Gastrocnemius medialis (tissue), 4 donors: ENCODE measurements around the gene VTI1A.

Source experiments
- POLR2A ChIP-seq, 2 donors: fragments of 450-650 bp; IDR thresholded peaks; one replicate each; pipeline ENCODE4 v1.6.1; 2017; ENCODE audit warnings: antibody characterized with exemption in 2 of 2, mild to moderate bottlenecking in 2 of 2, moderate library complexity in 2 of 2
- TF ChIP-seq, protein P1 (sequence below), 5 experiments: fragments of 450-650 bp in 3 of 5; fragments of 200-600 bp in 2 of 5; sonication (generic) in 2 of 5; IDR thresholded peaks in 4 of 5; conservative IDR thresholded peaks in 1 of 5; 1 replicate in 4 of 5; 2 replicates in 1 of 5; pipeline ENCODE4 v1.5.1; 2016 to 2019; ENCODE audit warnings: antibody characterized with exemption in 5 of 5, mild to moderate bottlenecking in 3 of 5, moderate library complexity in 3 of 5

DNA sequence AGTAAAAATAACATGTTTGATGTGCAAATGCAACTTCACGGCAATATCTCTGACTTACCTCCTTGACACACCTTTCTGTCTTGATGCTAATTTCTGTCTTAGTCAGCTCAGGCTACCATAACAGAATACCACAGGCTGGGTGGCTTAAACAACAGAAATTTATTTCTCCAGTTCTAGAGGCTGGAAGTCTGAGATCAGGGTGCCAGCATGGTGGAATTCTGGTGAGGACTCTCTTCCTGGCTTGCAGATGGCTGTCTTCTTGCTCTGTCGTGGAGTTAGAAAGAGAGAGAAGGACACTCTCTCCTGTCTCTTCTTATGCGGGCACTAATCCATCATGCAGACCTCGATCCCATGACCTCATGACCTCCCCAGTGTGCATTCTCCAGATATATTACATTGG is 134.9 kb downstream of the VTI1A start:
- TF ChIP-seq, protein P1, sequence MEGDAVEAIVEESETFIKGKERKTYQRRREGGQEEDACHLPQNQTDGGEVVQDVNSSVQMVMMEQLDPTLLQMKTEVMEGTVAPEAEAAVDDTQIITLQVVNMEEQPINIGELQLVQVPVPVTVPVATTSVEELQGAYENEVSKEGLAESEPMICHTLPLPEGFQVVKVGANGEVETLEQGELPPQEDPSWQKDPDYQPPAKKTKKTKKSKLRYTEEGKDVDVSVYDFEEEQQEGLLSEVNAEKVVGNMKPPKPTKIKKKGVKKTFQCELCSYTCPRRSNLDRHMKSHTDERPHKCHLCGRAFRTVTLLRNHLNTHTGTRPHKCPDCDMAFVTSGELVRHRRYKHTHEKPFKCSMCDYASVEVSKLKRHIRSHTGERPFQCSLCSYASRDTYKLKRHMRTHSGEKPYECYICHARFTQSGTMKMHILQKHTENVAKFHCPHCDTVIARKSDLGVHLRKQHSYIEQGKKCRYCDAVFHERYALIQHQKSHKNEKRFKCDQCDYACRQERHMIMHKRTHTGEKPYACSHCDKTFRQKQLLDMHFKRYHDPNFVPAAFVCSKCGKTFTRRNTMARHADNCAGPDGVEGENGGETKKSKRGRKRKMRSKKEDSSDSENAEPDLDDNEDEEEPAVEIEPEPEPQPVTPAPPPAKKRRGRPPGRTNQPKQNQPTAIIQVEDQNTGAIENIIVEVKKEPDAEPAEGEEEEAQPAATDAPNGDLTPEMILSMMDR (IDR thresholded peaks at IDR 0.05 in 4 of 5, conservative IDR thresholded peaks at IDR 0.05 in 1 of 5): no peak
- TF ChIP-seq POLR2A (IDR thresholded peaks at IDR 0.05): no peak
